ENCODE results near the gene GINM1. TPM values are rescaled to one million over a fixed set of nuclear protein-coding genes. Genes with fewer than 3 reads are reported as not detected.
A peak's percentile ranks its signal among the peaks of the same experiment; 100 is the strongest.

GINM1 gene
- total RNA-seq, 4 donors from 2014 or later, result 36.6 to 64.5 (median 57.0) TPM

DNA sequence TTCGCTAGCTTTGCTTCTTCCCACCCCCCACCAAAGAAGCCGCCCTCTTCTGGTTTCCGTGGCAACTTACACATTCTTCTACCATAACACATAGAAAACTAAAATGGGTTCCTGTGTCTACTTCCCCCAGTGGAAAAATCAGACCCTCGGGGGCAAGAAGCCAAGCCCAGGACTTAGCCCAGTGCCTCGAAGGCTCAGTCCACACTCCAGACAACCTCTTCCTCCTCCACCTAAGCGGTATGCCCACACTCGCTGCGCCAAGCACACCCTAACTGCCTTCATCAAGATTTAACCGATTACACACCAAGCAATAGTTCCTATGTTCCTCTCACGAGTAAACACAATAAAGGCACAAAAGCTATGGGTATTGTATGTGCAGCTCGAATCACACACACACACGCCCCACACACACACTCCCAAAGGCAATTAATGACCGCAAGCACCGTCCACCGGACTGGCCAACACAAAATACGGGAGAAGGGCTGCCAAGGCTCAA lies 20.9 kb upstream of the GINM1 start:
- H3K27me3 ChIP-seq, result no peaks in the 10 kb centered on the region
- peaks cover 0 to 6% (median 0%) of the 10 kb centered on the region in 3 donors for H3K36me3 ChIP-seq
- H3K27ac ChIP-seq, result peak overlapping the region; percentile 92 to 99 (median 96)
- no peaks in the 10 kb centered on the region for H3K9me3 ChIP-seq
- TF ChIP-seq POLR2A (IDR thresholded peaks at IDR 0.05) (no peak), EP300 (IDR thresholded peaks at IDR 0.05) (no peak)
- TF ChIP-seq, protein P1, sequence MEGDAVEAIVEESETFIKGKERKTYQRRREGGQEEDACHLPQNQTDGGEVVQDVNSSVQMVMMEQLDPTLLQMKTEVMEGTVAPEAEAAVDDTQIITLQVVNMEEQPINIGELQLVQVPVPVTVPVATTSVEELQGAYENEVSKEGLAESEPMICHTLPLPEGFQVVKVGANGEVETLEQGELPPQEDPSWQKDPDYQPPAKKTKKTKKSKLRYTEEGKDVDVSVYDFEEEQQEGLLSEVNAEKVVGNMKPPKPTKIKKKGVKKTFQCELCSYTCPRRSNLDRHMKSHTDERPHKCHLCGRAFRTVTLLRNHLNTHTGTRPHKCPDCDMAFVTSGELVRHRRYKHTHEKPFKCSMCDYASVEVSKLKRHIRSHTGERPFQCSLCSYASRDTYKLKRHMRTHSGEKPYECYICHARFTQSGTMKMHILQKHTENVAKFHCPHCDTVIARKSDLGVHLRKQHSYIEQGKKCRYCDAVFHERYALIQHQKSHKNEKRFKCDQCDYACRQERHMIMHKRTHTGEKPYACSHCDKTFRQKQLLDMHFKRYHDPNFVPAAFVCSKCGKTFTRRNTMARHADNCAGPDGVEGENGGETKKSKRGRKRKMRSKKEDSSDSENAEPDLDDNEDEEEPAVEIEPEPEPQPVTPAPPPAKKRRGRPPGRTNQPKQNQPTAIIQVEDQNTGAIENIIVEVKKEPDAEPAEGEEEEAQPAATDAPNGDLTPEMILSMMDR (IDR thresholded peaks at IDR 0.05), result peak in 1 of 5 experiments; percentile 8
- peak overlapping the region; percentile 64 to 96 (median 72) for H3K4me3 ChIP-seq
- H3K4me1 ChIP-seq, result peaks cover 0 to 49% (median 19%) of the 10 kb centered on the region in 4 donors
- DNase-seq (ENCODE audit: low spot score in 2 of 2), result peak in 1 of 2 donors; percentile 56
- WGBS, 2 donors, result 1% methylated on average over 16 of the region's 16 CpGs

DNA sequence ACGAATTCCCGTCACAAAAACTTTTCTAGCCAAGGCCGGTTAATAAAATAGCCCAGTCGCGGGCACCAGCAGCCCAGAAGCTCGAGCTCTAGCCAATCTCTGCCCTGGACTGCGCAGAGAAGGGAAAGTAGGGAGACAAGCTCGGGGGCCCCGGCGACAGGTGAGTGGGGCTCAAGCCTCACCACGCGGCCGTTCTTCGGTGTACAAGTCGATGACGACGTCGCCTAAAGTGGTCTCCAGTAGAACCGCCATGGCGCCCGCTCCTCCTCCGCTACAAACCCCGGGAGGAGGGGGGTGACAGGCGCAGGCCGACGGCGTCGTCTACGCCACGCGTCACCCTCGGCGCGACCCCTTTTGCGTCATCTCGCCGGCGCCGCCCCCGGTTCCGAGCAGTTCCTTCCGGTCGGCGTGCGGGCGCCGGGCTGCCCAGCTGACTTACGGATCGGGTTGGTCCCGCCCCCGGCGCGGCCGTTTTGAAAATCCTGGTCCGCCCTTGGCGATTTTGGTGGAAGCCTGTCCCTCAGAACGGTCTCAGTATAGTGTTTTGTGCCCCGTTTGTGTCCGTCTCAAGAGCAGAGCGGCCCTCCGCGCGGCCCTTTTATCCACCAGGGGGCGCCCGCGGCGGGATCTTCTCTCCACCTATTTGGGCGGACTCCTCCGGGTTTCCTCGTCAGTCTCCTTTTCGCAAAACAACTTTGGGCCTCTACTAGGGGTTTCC lies 20.3 kb upstream of the GINM1 start, which contains the start of gene PPIL4:
Gene PPIL4, minus strand, starts transcription at position 290 of the 718 bp plus-strand sequence. Its CDS starts 38 bp downstream, at position 252.
- no peaks in the 10 kb centered on the region for H3K9me3 ChIP-seq
- peak; percentile 92 to 94 for DNase-seq (ENCODE audit: low spot score in 2 of 2)
- 0 to 1% methylated on average over 37 to 48 of the region's 71 CpGs for WGBS, 2 donors
- no peaks in the 10 kb centered on the region for H3K27me3 ChIP-seq
- peak within 1 kb of the TSS; percentile 64 to 96 (median 72) for H3K4me3 ChIP-seq
- peaks cover 0 to under 1% (median 0%) of the 10 kb centered on the region in 3 donors for H3K36me3 ChIP-seq
- TF ChIP-seq, protein P1 (IDR thresholded peaks at IDR 0.05), result peak; percentile 71 to 89 (median 86)
- peak; percentile 53 to 90 for TF ChIP-seq POLR2A (IDR thresholded peaks at IDR 0.05)
- TF ChIP-seq EP300 (IDR thresholded peaks at IDR 0.05), result peak; percentile 98
- peak within 1 kb of the TSS; percentile 92 to 99 (median 96) for H3K27ac ChIP-seq
- peaks cover 0 to 47% (median 19%) of the 10 kb centered on the region in 4 donors for H3K4me1 ChIP-seq

DNA sequence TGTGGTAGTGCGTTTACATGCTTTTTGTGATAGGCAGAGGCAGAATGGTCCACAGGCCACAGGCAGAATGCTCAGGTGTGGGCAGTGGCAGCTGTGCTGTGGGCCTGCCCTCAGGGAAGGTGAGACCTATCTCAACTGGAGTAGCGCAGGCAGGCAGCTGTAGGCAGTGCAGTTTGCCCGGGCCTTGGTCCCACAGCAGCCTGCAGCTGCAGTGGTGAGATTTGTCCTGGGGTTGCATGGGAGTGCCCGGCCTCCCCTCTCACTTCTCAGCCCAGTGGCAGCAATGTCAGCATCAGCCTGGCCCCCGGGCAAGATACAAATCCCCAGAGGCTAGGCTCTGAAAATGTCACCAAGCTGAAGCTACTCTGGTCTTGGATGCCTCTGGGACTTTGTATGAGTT lies 14.3 kb upstream of the GINM1 start:
- Histone ChIP-seq H3K4me1 (peaks cover 0 to under 1% (median 0%) of the 10 kb centered on the region in 4 donors), H3K36me3 (no peaks in the 10 kb centered on the region), H3K27ac (no peak overlapping the region), H3K4me3 (no peak overlapping the region), H3K27me3 (no peaks in the 10 kb centered on the region), H3K9me3 (no peaks in the 10 kb centered on the region)
- TF ChIP-seq, protein P1 (IDR thresholded peaks at IDR 0.05), result no peak
- TF ChIP-seq POLR2A (IDR thresholded peaks at IDR 0.05) (no peak), EP300 (IDR thresholded peaks at IDR 0.05) (no peak)
- DNase-seq (ENCODE audit: low spot score in 2 of 2), result no peak
- 72 to 79% methylated on average over 4 to 5 of the region's 5 CpGs for WGBS, 2 donors

DNA sequence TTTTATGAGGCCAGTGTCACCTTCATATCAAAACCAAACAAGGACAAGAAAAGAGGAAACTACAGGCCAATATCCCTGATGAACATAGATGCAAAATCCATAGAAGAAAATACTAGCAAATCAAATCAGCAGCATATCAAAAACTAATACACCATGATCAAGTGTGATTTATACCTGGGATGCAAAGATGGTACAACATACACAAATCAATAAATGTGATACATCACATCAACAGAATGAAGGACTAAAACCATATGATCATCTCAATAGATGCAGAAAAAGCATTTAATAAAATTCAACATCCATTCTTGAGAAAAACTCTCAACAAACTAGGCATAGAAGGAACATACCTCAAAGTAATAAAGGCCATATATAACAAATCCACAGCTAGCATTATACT lies 8.1 kb upstream of the GINM1 start:
- Histone ChIP-seq H3K27ac (no peak overlapping the region), H3K4me1 (no peaks in the 10 kb centered on the region), H3K36me3 (no peaks in the 10 kb centered on the region), H3K9me3 (no peaks in the 10 kb centered on the region), H3K27me3 (no peaks in the 10 kb centered on the region), H3K4me3 (no peak overlapping the region)
- no peak for DNase-seq (ENCODE audit: low spot score in 2 of 2)
- TF ChIP-seq EP300 (IDR thresholded peaks at IDR 0.05), result no peak
- TF ChIP-seq, protein P1 (IDR thresholded peaks at IDR 0.05), result no peak
- no peak for TF ChIP-seq POLR2A (IDR thresholded peaks at IDR 0.05)

DNA sequence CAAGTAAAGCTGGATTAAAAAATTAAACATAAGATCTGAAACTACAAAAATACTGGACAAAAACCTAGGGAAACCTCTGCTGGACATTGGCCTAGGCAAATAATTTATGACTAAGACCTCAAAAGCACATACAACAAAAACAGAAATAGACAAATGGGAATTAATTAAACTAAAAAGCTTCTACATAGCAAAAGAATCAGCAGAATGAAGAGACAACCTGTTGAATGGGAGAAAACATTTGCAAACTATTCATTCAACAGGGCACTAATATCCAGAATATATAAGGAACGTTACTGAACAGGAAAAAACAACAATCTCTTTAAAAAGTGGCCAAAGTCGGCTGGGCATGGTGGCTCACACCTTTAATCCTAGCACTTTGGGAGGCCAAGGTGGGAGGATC lies 6.8 kb upstream of the GINM1 start:
- 64 to 77% methylated on average over 2 of the region's 2 CpGs for WGBS, 2 donors
- Histone ChIP-seq H3K27ac (no peak overlapping the region), H3K4me3 (no peak overlapping the region), H3K9me3 (no peaks in the 10 kb centered on the region), H3K36me3 (no peaks in the 10 kb centered on the region), H3K4me1 (peaks cover 0 to 2% (median 0%) of the 10 kb centered on the region in 4 donors), H3K27me3 (no peaks in the 10 kb centered on the region)
- TF ChIP-seq POLR2A (IDR thresholded peaks at IDR 0.05) (no peak), EP300 (IDR thresholded peaks at IDR 0.05) (no peak)
- TF ChIP-seq, protein P1 (IDR thresholded peaks at IDR 0.05), result no peak
- no peak for DNase-seq (ENCODE audit: low spot score in 2 of 2)
